ENCODE measurements around the gene PI4KB. TPM values are rescaled to one million over a fixed set of nuclear protein-coding genes. Genes with fewer than 3 reads are reported as not detected.

Gene PI4KB
- total and polyA plus RNA-seq, 9 of the 15 experiments (the other 6 are each of a cell fraction or from before 2014, with no cell fraction given): 3.1 to 65.4 (median 45.1) TPM

DNA sequence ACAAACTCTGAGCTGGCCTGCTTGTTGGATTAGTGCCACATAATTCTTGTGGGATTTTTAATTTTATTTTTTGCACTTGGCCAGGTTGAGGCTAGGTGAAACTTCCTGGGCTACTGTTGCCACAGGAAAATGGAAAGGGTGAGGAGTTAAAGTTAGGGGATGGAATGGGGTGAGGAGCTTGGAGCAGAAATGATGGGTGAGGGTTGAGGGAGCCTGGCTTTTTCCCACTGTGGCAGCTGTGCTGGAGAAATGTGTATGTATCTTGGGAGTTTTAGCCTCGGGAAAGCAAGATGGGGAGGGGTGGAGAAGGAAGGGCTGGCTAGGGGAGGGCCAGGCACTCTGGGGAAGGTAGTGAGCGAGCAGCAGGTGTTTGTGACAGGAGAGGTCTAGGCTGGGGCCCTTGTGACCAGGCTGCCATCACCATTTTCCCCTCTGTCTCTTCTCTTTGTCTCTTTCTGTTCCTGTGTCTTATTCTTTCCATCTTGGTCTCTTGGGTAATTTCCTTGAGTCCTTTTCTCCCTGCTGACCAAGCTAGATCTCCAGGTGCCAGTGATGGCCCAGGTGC lies 43.1 kb downstream of the PI4KB start:
- DNase-seq (ENCODE audit: extremely low read depth in 1 of 4, low spot score in 3 of 4): no peak
- peaks cover 16% of the 10 kb centered on the region; the same call in 1 of the 2 replicates for H4K20me1 ChIP-seq (replicated peaks; ENCODE audit: control insufficient read depth, insufficient read depth, low read length)
- peaks cover 7% of the 10 kb centered on the region for H3K9me1 ChIP-seq (ENCODE audit: control insufficient read depth, insufficient read depth, low read length)
- peak overlapping the region; percentile 67; the same call in 1 of the 2 replicates for H3K4me3 ChIP-seq
- CTCF ChIA-PET (ENCODE audit: low intra/inter-chr PET ratio): interaction anchor here (0.6 kb wide), 1 partner anchor 114 kb away, joined by 7 read pairs; no protein-coding TSS in a partner anchor
- TF ChIP-seq NFIC (IDR thresholded peaks at IDR 0.05) (0 out of 2 replicates have a peak, but pooled peaks have one; percentile 7), SRSF1 (IDR thresholded peaks at IDR 0.05; ENCODE audit: low read depth, low read length) (no peak)
- ATAC-seq: no peak
- no peak overlapping the region for H2AFZ ChIP-seq (ENCODE audit: low read depth, low read length)
- no peaks in the 10 kb centered on the region for H3K27me3 ChIP-seq (ENCODE audit: control insufficient read depth in 2 of 2, insufficient read depth in 2 of 2, low read length in 2 of 2)
- H3K4me2 ChIP-seq (ENCODE audit: insufficient read depth, low read length): peak overlapping the region; percentile 100
- FAIRE-seq: no peak
- POLR2A ChIA-PET: interaction anchor here (0.6 to 3.5 kb wide), 6 partner anchors 9 to 232 kb away, joined by 3 to 43 read pairs (median 4); partner anchors contain the start of gene PSMB4
- peaks cover 48% of the 10 kb centered on the region; the same call in 2 of the 3 replicates for H3K36me3 ChIP-seq (ENCODE audit: control insufficient read depth, insufficient read depth, low read length)
- BruUV-seq (replicated peaks): no TSS peak
- in situ Hi-C loops (cut with MboI): no loop called here
- H3K9me3 ChIP-seq (replicated peaks; ENCODE audit: control insufficient read depth, insufficient read depth, low read depth, low read length): no peaks in the 10 kb centered on the region
- H3K4me1 ChIP-seq (replicated peaks in 1 of 2; ENCODE audit: control insufficient read depth in 2 of 2, insufficient read depth in 2 of 2, low read length in 2 of 2): peaks cover 19 to 47% of the 10 kb centered on the region in 2 experiments
- intact Hi-C loops (cut with micrococcal nuclease): loop anchor here (10.0 kb wide), 1 partner anchor 61 kb away; the partner anchor contains the start of gene RFX5
- H3K79me2 ChIP-seq (ENCODE audit: control insufficient read depth, insufficient read depth, low read length): peaks cover 28% of the 10 kb centered on the region
- WGBS (ENCODE audit: insufficient coverage, low coverage, missing lambda C conversion rate): 67% methylated on average over 1 of the region's 2 CpGs
- H3K27ac ChIP-seq (ENCODE audit: extremely low read depth, low read depth, low read length): peak overlapping the region; percentile 99; the same call in 1 of the 3 replicates
- H3K9ac ChIP-seq (ENCODE audit: insufficient read depth in 1 of 2, low read depth in 2 of 2, low read length in 2 of 2): peak overlapping the region; percentile 33 to 99; a peak in 3 of 4 replicates
